ENCODE measurements around the gene TBCA.

The TBCA gene

GRCh38 chr5:77645995-77646639 is 130.0 kb downstream of the TBCA start:
- no peak overlapping the region for H3K4me3 ChIP-seq (ENCODE audit: low read depth, low read length)
- no peak for DNase-seq (ENCODE audit: low read depth)

- DNase-seq (ENCODE audit: low read depth), result no peak
- H3K4me3 ChIP-seq (ENCODE audit: low read depth, low read length), result no peak overlapping the region
Observed at GRCh38 chr5:77645158-77645994, 130.8 kb downstream of the TBCA start.

GRCh38 chr5:77644371-77645157 is 131.6 kb downstream of the TBCA start:
- no peak overlapping the region for H3K4me3 ChIP-seq (ENCODE audit: low read depth, low read length)
- no peak for DNase-seq (ENCODE audit: low read depth)

DNA sequence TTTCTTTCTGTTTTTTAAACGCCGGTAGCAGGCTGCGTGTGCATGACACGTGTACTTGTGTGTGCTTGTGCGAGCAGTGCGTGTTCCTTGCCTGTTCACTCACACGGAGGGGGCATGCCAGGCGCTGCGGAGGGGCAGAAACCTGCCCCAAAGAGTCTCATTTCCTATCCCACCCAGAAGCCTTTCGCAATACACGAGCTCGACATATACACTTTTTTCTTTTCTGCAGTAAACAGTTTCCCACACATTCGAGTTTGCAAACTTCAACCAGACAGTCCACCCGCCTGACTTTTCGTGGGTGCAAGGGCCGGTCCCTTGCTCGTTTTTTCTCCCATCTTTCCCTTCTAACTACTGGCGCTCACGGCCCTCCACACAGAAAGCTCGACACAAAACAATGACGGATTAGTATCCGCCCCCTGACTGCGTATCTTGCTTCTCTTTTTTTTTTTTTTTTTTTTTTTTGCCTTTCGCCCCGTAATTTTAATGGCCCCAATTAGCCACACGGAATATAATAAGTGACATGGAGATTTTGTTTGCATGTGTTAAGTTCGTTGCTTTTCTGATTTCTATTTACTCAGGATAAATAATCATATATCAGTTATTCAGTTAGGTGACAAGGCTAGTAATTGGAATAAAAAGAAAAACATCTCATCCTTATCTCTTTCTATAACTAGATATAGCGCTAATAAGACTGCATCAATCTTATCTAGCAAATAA is 132.3 kb downstream of the TBCA start:
- no peak for DNase-seq (ENCODE audit: low read depth)
- H3K4me3 ChIP-seq (ENCODE audit: low read depth, low read length), result no peak overlapping the region

DNA sequence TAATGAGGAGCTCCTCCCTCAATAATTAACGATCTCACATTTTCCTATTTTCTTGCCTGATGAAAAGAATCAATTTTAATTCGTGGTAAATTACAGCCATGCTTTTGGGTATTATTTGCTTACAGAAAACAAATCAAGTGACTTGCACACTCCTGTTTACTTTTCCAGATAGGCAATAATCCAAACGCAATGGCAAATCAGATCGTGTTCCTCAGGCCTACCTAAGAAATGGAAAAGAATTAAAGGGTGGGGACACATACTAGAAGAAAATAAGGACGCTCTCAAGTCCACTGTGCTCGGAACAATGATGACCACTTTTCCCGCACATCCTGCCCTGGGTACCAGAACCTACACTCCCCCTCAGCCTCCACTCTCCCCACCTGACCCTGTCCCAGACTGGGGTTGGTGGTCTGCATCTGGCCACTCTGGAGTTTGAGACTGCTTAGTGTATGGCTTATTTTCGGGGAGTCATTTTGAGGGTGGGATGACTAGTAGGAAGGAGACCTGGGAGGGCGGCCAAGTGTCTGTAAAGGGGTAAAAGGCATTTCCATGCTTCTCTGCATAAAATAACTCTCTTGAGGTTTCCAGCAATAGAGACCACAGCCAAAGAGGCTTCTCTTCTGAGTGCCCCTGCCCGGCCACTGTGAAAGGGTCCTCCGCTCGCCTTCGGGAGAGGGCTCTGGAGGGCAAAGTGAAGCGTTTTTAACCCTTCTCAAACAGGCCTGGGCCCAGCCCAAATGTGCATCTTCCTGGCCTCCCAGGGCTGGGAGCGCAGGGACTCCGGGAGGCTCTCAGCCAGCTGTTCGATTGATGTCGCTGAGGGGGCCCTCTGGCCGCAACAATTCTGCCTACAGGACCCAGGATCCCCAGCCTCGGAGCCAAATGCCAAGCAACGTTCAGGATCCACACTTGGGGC is 133.1 kb downstream of the TBCA start:
- DNase-seq (ENCODE audit: low read depth), result no peak

GRCh38 chr5:77641963-77642737 is 134.0 kb downstream of the TBCA start:
- DNase-seq (ENCODE audit: low read depth), result no peak
- no peak overlapping the region for H3K4me3 ChIP-seq (ENCODE audit: low read depth, low read length)

More for the DNA sequence above, 133.1 kb downstream of the TBCA start:
- H3K4me3 ChIP-seq (ENCODE audit: low read depth, low read length), result no peak overlapping the region

- DNase-seq (ENCODE audit: low read depth), result no peak
- no peak overlapping the region for H3K4me3 ChIP-seq (ENCODE audit: low read depth, low read length)
Observed at GRCh38 chr5:77641397-77641943, 134.7 kb downstream of the TBCA start.
